ENCODE results near the gene TUG1. TPM values are rescaled to one million over a fixed set of nuclear protein-coding genes. Genes with fewer than 3 reads are reported as not detected.

TUG1 gene
- total RNA-seq, 1 experiment from 2014 or later = 122 TPM

DNA sequence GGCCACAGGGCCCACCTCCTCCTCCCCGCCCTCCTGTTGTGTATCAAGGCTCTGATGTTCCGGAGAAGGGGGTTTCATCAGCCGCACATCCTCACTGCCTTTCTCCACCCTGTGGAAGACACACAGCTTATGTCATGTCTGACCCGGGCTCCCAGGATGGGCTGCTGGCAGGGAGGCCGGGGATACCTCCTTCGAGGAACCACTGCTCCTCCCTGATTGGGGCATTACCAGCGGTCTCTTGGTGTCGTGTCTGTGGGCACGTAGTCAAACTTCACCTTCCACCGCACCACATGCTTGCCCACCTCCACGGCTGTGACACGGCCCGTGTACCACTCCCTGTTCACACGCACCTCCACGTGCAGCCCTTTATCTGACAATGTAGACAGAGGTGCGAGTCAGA, 36.4 kb upstream of the TUG1 start:
- Mint-ChIP-seq H3K27ac (ENCODE audit: unreplicated experiment) (no peak overlapping the region), H3K27me3 (ENCODE audit: unreplicated experiment) (no peaks in the 10 kb centered on the region), H3K9me3 (ENCODE audit: low read depth, unreplicated experiment) (no peaks in the 10 kb centered on the region), H3K36me3 (ENCODE audit: insufficient read depth, unreplicated experiment) (peaks cover 46% of the 10 kb centered on the region), H3K4me3 (ENCODE audit: low read depth, unreplicated experiment) (no peak overlapping the region), H3K4me1 (ENCODE audit: low read depth, unreplicated experiment) (no peaks in the 10 kb centered on the region)
- CTCF ChIA-PET = no interaction called here
- TF ChIP-seq, protein P1, sequence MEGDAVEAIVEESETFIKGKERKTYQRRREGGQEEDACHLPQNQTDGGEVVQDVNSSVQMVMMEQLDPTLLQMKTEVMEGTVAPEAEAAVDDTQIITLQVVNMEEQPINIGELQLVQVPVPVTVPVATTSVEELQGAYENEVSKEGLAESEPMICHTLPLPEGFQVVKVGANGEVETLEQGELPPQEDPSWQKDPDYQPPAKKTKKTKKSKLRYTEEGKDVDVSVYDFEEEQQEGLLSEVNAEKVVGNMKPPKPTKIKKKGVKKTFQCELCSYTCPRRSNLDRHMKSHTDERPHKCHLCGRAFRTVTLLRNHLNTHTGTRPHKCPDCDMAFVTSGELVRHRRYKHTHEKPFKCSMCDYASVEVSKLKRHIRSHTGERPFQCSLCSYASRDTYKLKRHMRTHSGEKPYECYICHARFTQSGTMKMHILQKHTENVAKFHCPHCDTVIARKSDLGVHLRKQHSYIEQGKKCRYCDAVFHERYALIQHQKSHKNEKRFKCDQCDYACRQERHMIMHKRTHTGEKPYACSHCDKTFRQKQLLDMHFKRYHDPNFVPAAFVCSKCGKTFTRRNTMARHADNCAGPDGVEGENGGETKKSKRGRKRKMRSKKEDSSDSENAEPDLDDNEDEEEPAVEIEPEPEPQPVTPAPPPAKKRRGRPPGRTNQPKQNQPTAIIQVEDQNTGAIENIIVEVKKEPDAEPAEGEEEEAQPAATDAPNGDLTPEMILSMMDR (IDR thresholded peaks at IDR 0.05; ENCODE audit: unreplicated experiment) = no peak
- DNase-seq = no peak
- intact Hi-C loops (cut with micrococcal nuclease; ENCODE audit: unreplicated experiment) = no loop called here
- BruUV-seq (replicated peaks) = no TSS peak

GRCh38 chr22:30933457-30933856, 35.6 kb upstream of the TUG1 start:
- CTCF ChIA-PET = no interaction called here
- Mint-ChIP-seq H3K9me3 (ENCODE audit: low read depth, unreplicated experiment) (no peaks in the 10 kb centered on the region), H3K4me3 (ENCODE audit: low read depth, unreplicated experiment) (no peak overlapping the region), H3K27me3 (ENCODE audit: unreplicated experiment) (no peaks in the 10 kb centered on the region), H3K36me3 (ENCODE audit: insufficient read depth, unreplicated experiment) (peaks cover 46% of the 10 kb centered on the region), H3K4me1 (ENCODE audit: low read depth, unreplicated experiment) (no peaks in the 10 kb centered on the region), H3K27ac (ENCODE audit: unreplicated experiment) (no peak overlapping the region)
- BruUV-seq (replicated peaks) = no TSS peak
- intact Hi-C loops (cut with micrococcal nuclease; ENCODE audit: unreplicated experiment) = no loop called here
- TF ChIP-seq, protein P1 (IDR thresholded peaks at IDR 0.05; ENCODE audit: unreplicated experiment) = no peak
- DNase-seq = no peak

GRCh38 chr22:30934053-30934452, 35.0 kb upstream of the TUG1 start:
- intact Hi-C loops (cut with micrococcal nuclease; ENCODE audit: unreplicated experiment) = no loop called here
- TF ChIP-seq, protein P1 (IDR thresholded peaks at IDR 0.05; ENCODE audit: unreplicated experiment) = no peak
- Mint-ChIP-seq H3K27me3 (ENCODE audit: unreplicated experiment) (no peaks in the 10 kb centered on the region), H3K4me1 (ENCODE audit: low read depth, unreplicated experiment) (no peaks in the 10 kb centered on the region), H3K4me3 (ENCODE audit: low read depth, unreplicated experiment) (no peak overlapping the region), H3K9me3 (ENCODE audit: low read depth, unreplicated experiment) (no peaks in the 10 kb centered on the region), H3K36me3 (ENCODE audit: insufficient read depth, unreplicated experiment) (peaks cover 51% of the 10 kb centered on the region), H3K27ac (ENCODE audit: unreplicated experiment) (no peak overlapping the region)
- no TSS peak for BruUV-seq (replicated peaks)
- DNase-seq = no peak
- CTCF ChIA-PET = no interaction called here

DNA sequence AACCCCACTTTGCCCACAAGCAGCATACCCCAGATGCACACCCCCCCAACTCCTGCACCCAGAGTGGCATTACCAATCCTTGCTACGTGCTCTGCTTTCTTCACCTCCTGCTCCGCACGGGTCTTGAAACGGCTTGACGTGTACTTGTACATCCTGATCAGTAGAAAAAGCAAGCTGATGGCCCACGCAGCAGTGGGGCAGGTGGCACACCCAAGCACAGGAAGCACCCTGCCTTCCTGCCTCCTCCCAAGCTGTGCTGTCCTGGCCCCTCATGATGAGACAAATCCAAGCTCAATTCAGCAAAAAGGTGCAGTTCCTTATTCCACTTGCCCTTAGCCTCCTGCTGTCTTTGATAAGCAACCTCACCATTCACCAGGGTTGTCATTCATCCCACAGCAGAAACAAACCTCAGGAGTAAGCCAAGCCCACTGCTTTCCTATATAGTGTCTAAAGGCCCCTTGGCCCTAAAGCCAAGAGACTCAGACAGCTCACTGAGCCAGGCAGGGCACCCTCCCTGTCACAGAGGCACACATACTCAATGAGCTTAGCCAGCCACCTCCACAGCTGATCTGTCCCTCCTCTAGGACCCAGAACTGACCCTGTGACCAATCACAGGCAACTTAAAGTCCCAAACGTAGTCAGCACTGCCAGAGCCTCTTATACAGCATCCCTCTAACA, 28.2 kb upstream of the TUG1 start:
- H3K27me3 Mint-ChIP-seq (ENCODE audit: unreplicated experiment) = no peaks in the 10 kb centered on the region
- intact Hi-C loops (cut with micrococcal nuclease; ENCODE audit: unreplicated experiment) = no loop called here
- H3K9me3 Mint-ChIP-seq (ENCODE audit: low read depth, unreplicated experiment) = no peaks in the 10 kb centered on the region
- peaks cover 62% of the 10 kb centered on the region for H3K36me3 Mint-ChIP-seq (ENCODE audit: insufficient read depth, unreplicated experiment)
- TF ChIP-seq, protein P1 (IDR thresholded peaks at IDR 0.05; ENCODE audit: unreplicated experiment) = no peak
- no peaks in the 10 kb centered on the region for H3K4me1 Mint-ChIP-seq (ENCODE audit: low read depth, unreplicated experiment)
- no peak overlapping the region for H3K27ac Mint-ChIP-seq (ENCODE audit: unreplicated experiment)
- CTCF ChIA-PET = no interaction called here
- H3K4me3 Mint-ChIP-seq (ENCODE audit: low read depth, unreplicated experiment) = no peak overlapping the region
- no TSS peak for BruUV-seq (replicated peaks)
- DNase-seq = no peak
